ENCODE results near the gene DOCK4. TPM values are rescaled to one million over a fixed set of nuclear protein-coding genes. Genes with fewer than 3 reads are reported as not detected.

DOCK4 gene
- total and polyA plus RNA-seq, 2 of the 8 experiments (the other 6 are each of a cell fraction or from before 2014, with no cell fraction given) = 5.1 to 23.6 TPM

DNA sequence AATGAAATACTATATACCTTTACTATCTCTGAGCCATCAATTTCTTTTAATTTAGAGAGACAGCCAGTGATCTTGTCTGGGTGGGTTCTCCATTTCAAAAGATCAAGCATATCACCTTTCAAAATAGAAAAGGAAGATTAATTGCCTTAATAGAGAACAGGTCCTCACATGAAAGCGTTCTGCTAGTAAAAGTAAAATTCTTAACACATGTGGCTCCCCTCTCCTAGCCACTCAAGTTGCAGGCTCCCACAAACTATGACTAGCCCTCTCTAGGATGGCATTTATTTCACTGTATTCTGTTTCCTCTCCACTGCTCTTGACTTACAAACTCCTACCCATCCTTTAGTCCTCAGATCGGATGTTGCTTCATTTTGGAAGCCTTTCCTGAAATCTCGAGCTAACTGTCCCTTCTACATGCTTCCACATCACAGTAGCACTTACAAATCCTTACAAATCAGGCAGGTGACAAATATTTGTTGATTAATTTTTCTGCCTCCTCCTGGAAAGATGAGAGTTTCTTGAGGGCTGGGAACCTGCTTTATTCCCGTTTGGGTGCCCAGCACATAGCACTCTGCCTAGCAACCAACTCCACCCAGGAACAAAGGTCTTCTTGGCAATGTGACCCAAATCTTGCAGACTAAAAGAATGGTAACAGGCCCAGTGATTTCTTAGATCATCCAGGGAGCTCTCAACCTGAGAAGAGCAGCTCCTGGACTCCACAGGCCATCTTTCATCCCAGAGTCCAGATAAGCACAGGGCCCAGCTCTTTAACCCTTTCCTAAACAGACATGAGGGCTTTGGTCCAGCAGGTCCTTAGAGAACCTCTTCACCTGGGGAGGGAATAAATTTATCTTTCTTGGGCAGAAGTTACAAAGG is 333.5 kb downstream of the DOCK4 start:
- Histone ChIP-seq H3K4ac (replicated peaks; ENCODE audit: insufficient read length, low read depth, low read length) (peak overlapping the region; percentile 25), H3K27me3 (replicated peaks in 1 of 4; ENCODE audit: control insufficient read depth in 3 of 4, extremely low read depth in 1 of 4, insufficient read depth in 3 of 4, low read length in 3 of 4) (no peaks in the 10 kb centered on the region), H3K23ac (ENCODE audit: insufficient read length) (no peak overlapping the region), H2AK5ac (ENCODE audit: low read depth, low read length) (no peak overlapping the region), H3K27ac (ENCODE audit: low read depth, low read length) (no peak overlapping the region), H3K4me1 (replicated peaks in 1 of 4; ENCODE audit: control insufficient read depth in 3 of 4, insufficient read depth in 4 of 4, low read length in 3 of 4) (peaks cover 2 to 14% (median 6%) of the 10 kb centered on the region in 4 experiments), H4K8ac (ENCODE audit: extremely low read depth, insufficient read depth, low read length) (no peak overlapping the region; the same call in 1 of the 2 replicates), H3K18ac (ENCODE audit: extremely low read depth, low read length) (no peak overlapping the region), H3K79me1 (ENCODE audit: low read depth, low read length) (no peaks in the 10 kb centered on the region), H3K4me2 (ENCODE audit: insufficient read depth in 1 of 2, low read depth in 2 of 2, low read length in 2 of 2) (no peak overlapping the region), H3K56ac (replicated peaks; ENCODE audit: insufficient read length, low read depth, low read length) (no peak overlapping the region), H3K9me3 (ENCODE audit: insufficient read depth in 2 of 2, low read depth in 1 of 2, low read length in 1 of 2) (no peaks in the 10 kb centered on the region; a peak in 1 of 4 replicates), H4K5ac (ENCODE audit: insufficient read length, low read depth, low read length) (no peak overlapping the region), H2BK120ac (replicated peaks; ENCODE audit: low read depth, low read length) (peak overlapping the region; percentile 18), H3K23me2 (ENCODE audit: low read depth, low read length) (no peaks in the 10 kb centered on the region; the same call in 1 of the 2 replicates), H2BK20ac (ENCODE audit: low read length) (0 out of 2 replicates have a peak overlapping the region, but pooled peaks have one; percentile 82), H2BK5ac (ENCODE audit: low read depth, low read length) (peak overlapping the region; percentile 90; the same call in 1 of the 2 replicates), H2BK15ac (ENCODE audit: low read length) (no peak overlapping the region; the same call in 1 of the 2 replicates), H4K20me1 (replicated peaks in 1 of 2; ENCODE audit: control insufficient read depth in 1 of 2, insufficient read depth in 2 of 2, low read length in 2 of 2) (no peaks in the 10 kb centered on the region), H2AFZ (ENCODE audit: low read length) (no peak overlapping the region), H3K79me2 (ENCODE audit: control insufficient read depth in 1 of 2, insufficient read depth in 2 of 2, low read length in 2 of 2) (no peaks in the 10 kb centered on the region), H3K14ac (ENCODE audit: insufficient read length) (no peak overlapping the region), H3K9ac (replicated peaks in 1 of 4; ENCODE audit: extremely low read depth in 1 of 4, low read depth in 3 of 4, low read length in 3 of 4) (no peak overlapping the region), H3K4me3 (ENCODE audit: extremely low read depth in 1 of 4, insufficient read depth in 2 of 4, low read depth in 3 of 4, low read length in 4 of 4) (no peak overlapping the region), H4K91ac (replicated peaks; ENCODE audit: insufficient read length, low read length) (peak overlapping the region; percentile 93), H3K36me3 (ENCODE audit: control insufficient read depth in 2 of 4, insufficient read depth in 4 of 4, low read length in 3 of 4) (peaks cover 0 to 2% (median 0%) of the 10 kb centered on the region in 4 experiments; a peak in 1 of 8 replicates), H2BK12ac (ENCODE audit: low read depth, low read length) (peak overlapping the region; percentile 83; the same call in 1 of the 2 replicates)
- CTCF ChIA-PET (ENCODE audit: partially characterized antibody) = interaction anchor here (1.1 to 2.7 kb wide), 2 partner anchors 17 to 110 kb away, joined by 3 to 10 read pairs; no protein-coding TSS in a partner anchor
- DNase-seq (ENCODE audit: low read depth in 1 of 2, low spot score in 2 of 2) (no peak), FAIRE-seq (no peak)
- WGBS, 2 experiments (ENCODE audit: extremely low coverage in 1 of 2, insufficient coverage in 1 of 2, insufficient read length in 1 of 2, insufficient replicate concordance in 2 of 2, low coverage in 1 of 2, low lambda C conversion rate in 2 of 2, missing lambda C conversion rate in 1 of 2) = 72% methylated on average over 4 of the region's 4 CpGs; no CpG with 5 or more reads in 1 of the 2 experiments
- POLR2A ChIA-PET (ENCODE audit: partially characterized antibody) = no interaction called here
- TF ChIP-seq JUN (IDR thresholded peaks at IDR 0.05; ENCODE audit: low read depth, low read length) (no peak), CREB1 (IDR thresholded peaks at IDR 0.05) (no peak), NRF1 (IDR thresholded peaks at IDR 0.05; ENCODE audit: low read depth, low read length) (no peak), RFX5 (IDR thresholded peaks at IDR 0.05; ENCODE audit: borderline replicate concordance, low read depth, low read length) (no peak), SUZ12 (IDR thresholded peaks at IDR 0.05; ENCODE audit: low read length) (no peak), RXRA (IDR thresholded peaks at IDR 0.05; ENCODE audit: insufficient read depth, low read depth, low read length) (no peak), GTF2F1 (IDR thresholded peaks at IDR 0.05; ENCODE audit: borderline replicate concordance, low read depth, low read length) (no peak), ASH2L (IDR thresholded peaks at IDR 0.05; ENCODE audit: low read length) (no peak), SIX5 (IDR thresholded peaks at IDR 0.05; ENCODE audit: low read depth, low read length) (no peak), TAF1 (IDR thresholded peaks at IDR 0.05; ENCODE audit: low read depth, low read length) (no peak), CHD1 (IDR thresholded peaks at IDR 0.05; ENCODE audit: low read depth, low read length) (no peak)

Data from H1 (cell line).